Measurements from ENCODE around the gene FBXO24.
A peak's percentile ranks its signal among the peaks of the same experiment; 100 is the strongest.
"Not testable (repeated sequence)": the region's sequence is repeated elsewhere in the genome, so short reads cannot be mapped to it uniquely, and the experiment has no call there.

FBXO24 gene

GRCh38 chr7:100586266-100587025 lies at the start of gene FBXO24:
TSS of gene FBXO24 (plus strand) at chr7:100586328. CDS start at chr7:100586626, 298 bp downstream.
- peak; percentile 98 for DNase-seq (ENCODE audit: low read depth)

GRCh38 chr7:100536695-100537094 lies 49.4 kb upstream of the FBXO24 start:
- DNase-seq (ENCODE audit: low read depth): not testable (repeated sequence)

GRCh38 chr7:100538348-100538653 lies 47.8 kb upstream of the FBXO24 start:
- no peak for DNase-seq (ENCODE audit: low read depth)

GRCh38 chr7:100538654-100539435 lies 47.3 kb upstream of the FBXO24 start, which contains the start of gene AGFG2:
TSS of gene AGFG2 (plus strand) at chr7:100539203. CDS start at chr7:100539347, 144 bp downstream.
- peak; percentile 100 for DNase-seq (ENCODE audit: low read depth)

GRCh38 chr7:100539436-100540006 lies 46.6 kb upstream of the FBXO24 start:
- DNase-seq (ENCODE audit: low read depth): no peak

GRCh38 chr7:100540073-100540723 lies 45.9 kb upstream of the FBXO24 start:
- DNase-seq (ENCODE audit: low read depth): no peak

- not testable (repeated sequence) for DNase-seq (ENCODE audit: low read depth)
Observed at GRCh38 chr7:100541309-100541708, 44.8 kb upstream of the FBXO24 start.

GRCh38 chr7:100543586-100543985 lies 42.5 kb upstream of the FBXO24 start:
- DNase-seq (ENCODE audit: low read depth): no peak

GRCh38 chr7:100544386-100544785 lies 41.7 kb upstream of the FBXO24 start:
- no peak for DNase-seq (ENCODE audit: low read depth)

- no peak for DNase-seq (ENCODE audit: low read depth)
Observed at GRCh38 chr7:100544967-100545359, 41.2 kb upstream of the FBXO24 start.

- DNase-seq (ENCODE audit: low read depth): no peak
Observed at GRCh38 chr7:100545360-100546128, 40.6 kb upstream of the FBXO24 start.

GRCh38 chr7:100546129-100546925 lies 39.8 kb upstream of the FBXO24 start:
- DNase-seq (ENCODE audit: low read depth): no peak

- no peak for DNase-seq (ENCODE audit: low read depth)
Observed at GRCh38 chr7:100546926-100547800, 39.0 kb upstream of the FBXO24 start.

GRCh38 chr7:100547872-100548271 lies 38.3 kb upstream of the FBXO24 start:
- DNase-seq (ENCODE audit: low read depth): no peak

- not testable (repeated sequence) for DNase-seq (ENCODE audit: low read depth)
Observed at GRCh38 chr7:100548446-100548845, 37.7 kb upstream of the FBXO24 start.

GRCh38 chr7:100552532-100552931 lies 33.6 kb upstream of the FBXO24 start:
- DNase-seq (ENCODE audit: low read depth): no peak

GRCh38 chr7:100553032-100553431 lies 33.1 kb upstream of the FBXO24 start:
- DNase-seq (ENCODE audit: low read depth): no peak

- no peak for DNase-seq (ENCODE audit: low read depth)
Observed at GRCh38 chr7:100555701-100556100, 30.4 kb upstream of the FBXO24 start.

GRCh38 chr7:100556541-100556940 lies 29.6 kb upstream of the FBXO24 start:
- no peak for DNase-seq (ENCODE audit: low read depth)

GRCh38 chr7:100559127-100559526 lies 27.0 kb upstream of the FBXO24 start:
- DNase-seq (ENCODE audit: low read depth): no peak

All from activated T-cell treated with anti-CD3 and anti-CD28 coated beads for 1 hour (primary cell).